ENCODE data around the gene FLT3LG. TPM values are rescaled to one million over a fixed set of nuclear protein-coding genes. Genes with fewer than 3 reads are reported as not detected.
A peak's percentile ranks its signal among the peaks of the same experiment; 100 is the strongest.

Gene FLT3LG
- total RNA-seq, 2 donors from 2014 or later = 4.9 to 6.0 TPM

DNA sequence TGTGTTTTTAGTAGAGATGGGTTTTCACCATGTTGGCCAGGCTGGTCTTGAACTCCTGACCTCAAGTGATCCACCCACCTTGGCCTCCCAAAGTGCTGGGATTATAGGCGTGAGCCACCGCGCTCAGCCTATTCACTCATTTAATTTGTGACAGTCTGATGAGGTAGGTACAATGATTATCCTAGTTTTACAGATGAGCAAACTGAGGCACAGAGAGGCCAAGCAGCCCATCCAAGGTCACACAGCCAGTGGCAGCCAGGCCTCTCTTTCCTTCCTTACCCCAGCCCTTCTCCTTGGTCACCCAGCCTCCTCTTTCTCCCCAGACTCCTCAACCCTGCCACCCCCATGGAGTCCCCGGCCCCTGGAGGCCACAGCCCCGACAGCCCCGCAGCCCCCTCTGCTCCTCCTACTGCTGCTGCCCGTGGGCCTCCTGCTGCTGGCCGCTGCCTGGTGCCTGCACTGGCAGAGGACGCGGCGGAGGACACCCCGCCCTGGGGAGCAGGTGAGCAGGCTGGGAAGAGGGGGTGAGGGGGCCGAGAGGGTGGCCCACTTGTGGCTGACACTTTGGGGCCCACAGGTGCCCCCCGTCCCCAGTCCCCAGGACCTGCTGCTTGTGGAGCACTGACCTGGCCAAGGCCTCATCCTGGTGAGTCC, 6.1 kb downstream of the FLT3LG start:
- no peak for ATAC-seq
- DNase-seq = no peak

DNA sequence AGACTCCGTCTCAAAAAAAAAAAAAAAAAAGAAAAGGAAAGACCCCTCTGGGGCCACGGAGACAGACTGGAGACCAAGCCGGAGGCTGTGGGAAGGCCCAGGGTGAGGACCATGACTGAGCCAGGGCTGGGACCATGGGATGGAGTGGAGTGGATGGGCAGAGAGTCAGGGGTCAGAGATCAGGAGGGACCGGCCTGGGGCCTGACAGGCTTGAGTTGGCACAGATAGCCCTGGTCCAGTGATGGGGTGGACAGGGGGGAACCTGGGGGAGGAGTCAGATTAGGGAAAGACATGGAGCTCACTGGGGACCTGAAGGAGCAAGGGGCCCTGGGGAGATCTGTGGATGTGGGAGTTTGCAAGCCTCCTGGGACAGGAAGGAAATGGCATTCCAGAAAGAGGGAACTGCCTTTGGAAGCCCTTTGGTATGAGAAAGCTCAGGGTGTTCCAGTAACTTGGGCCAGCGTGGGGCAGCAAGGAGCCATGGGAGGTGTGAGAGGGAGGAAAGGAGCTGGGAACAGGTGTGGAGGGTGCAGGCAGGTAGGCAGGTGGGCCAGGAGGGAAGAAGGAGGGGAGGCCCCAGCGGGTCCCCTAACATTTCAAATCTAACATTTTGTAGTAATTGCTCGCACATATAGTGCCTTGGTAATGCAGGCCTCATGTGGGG, 7.1 kb downstream of the FLT3LG start:
- DNase-seq = no peak
- intact Hi-C loops (cut with DNase I) = no loop called here
- no peak for ATAC-seq

More for the DNA sequence above, 6.1 kb downstream of the FLT3LG start:
- intact Hi-C loops (cut with DNase I) = no loop called here

DNA sequence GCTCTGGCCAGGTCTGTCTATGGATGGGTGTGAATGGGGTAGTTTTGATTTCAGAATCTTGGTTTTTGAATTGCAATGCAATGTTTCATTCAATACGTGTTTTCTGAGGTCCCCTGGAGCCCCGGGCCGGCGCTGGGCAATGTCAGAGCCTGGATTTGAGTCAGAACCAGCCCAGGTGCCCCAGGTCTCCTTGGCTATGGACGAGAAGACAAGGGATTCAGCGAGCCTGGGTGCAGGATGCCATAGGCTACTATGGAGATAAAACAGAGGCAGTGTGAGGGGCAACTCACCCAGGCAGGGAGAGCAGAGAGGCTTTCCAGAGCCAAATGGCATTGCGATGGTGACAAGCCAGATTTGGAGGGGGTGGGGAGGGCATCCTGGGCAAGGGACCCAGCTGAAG, 12.2 kb downstream of the FLT3LG start:
- intact Hi-C loops (cut with DNase I) = no loop called here
- ATAC-seq = no peak
- DNase-seq = no peak

DNA sequence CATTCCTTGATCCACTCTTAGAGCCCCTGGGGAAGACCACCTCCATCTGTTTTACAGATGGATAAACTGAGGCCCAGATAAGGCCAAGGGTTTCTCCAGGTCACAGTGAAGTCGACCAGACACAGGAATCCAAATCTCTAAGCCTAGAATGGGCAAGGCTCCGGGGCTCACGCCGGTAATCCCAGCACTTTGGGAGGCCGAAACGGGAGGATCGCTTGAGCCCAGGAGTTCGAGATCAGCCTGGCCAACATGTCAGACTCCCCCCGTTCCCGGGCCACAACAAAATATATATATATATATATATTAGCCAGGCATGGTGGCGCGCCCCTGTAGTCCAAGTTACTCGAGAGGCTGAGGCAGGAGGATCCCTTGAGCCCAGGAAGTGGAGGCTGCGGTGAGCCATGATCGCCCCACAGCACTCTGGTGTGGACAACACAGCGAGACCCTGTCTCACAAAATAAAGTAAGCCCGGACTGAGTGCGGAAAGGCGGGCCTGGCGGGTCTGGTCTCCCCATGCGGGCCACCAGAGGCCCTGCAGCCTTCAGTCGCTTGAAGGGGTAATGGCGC, 12.8 kb downstream of the FLT3LG start:
- intact Hi-C loops (cut with DNase I) = no loop called here
- DNase-seq (no peak), ATAC-seq (no peak)

DNA sequence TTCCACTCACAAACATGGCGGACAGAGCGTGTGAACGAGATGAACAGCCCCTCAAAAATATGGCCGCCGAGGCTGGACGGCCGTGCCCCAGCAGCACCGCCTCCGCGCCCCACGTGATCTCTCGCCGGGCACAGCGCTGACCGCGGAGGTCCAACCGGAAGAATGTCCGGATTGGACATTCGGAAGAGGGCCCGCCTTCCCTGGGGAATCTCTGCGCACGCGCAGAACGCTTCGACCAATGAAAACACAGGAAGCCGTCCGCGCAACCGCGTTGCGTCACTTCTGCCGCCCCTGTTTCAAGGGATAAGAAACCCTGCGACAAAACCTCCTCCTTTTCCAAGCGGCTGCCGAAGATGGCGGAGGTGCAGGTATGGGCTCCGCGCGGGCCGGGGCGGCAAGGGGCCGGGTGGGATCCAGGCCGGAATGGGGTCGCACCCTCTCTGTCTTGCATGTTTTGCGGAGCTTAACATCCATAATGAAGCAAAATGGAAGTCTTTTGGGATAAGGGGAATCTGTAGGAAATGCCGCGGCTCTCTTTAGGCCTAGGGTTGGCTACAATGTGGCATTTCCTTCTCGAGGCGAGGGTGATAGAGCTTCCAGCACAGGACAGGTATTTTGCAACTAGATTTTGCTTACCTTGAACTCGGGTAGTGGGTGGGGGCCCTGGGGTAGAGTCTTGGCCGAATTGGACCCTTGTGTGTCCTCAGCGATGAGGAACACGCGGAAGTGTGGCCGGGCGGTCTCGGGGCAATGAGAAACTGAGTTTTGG, 13.4 kb downstream of the FLT3LG start, which contains the start of gene RPL13A:
RPL13A (plus strand) TSS at position 332 of the 769 bp plus-strand sequence; CDS start at position 354, 22 bp downstream.
- intact Hi-C loops (cut with DNase I) = no loop called here
- DNase-seq = peak; percentile 100
- peak; percentile 96 to 99 for ATAC-seq

DNA sequence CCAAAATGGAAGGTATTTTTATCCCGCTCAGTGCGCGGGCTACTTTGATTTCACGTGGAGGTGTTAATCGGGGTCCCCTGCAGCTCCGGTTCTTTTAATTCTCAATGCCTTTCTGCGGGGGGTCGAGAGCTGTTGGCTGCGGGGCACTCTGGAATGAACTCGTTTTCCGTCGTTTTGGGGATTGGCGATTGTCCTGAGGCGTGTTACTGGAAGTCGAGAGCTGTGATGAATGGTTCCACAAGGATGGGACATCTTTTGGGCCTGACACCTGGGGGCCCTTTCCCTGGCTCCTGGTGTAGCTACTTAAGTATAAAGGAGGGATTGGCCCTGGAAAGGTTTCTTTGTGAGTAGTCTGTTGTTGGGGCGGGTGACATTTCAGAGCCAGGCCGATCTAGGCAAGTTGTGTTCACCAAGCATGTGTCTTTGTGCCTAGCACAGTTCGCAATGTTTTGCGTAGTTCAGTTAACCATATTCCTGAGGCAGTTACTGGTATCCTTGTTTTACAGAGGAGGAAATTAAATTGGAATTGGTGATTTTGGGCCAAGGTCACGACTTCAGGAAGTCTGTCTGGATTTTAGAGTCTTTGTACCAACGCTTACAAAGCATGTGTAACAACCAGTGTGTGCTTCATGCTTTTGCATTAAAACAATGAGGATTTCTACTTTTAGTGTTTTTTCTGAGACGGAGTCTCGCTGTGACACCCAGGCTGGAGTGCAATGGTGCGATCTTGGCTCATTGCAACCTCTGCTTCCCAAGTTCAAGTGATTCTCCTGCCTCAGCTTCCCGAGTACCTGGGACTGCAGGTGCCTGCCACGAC, 14.2 kb downstream of the FLT3LG start:
- DNase-seq = no peak
- no peak for ATAC-seq
- intact Hi-C loops (cut with DNase I) = no loop called here

DNA sequence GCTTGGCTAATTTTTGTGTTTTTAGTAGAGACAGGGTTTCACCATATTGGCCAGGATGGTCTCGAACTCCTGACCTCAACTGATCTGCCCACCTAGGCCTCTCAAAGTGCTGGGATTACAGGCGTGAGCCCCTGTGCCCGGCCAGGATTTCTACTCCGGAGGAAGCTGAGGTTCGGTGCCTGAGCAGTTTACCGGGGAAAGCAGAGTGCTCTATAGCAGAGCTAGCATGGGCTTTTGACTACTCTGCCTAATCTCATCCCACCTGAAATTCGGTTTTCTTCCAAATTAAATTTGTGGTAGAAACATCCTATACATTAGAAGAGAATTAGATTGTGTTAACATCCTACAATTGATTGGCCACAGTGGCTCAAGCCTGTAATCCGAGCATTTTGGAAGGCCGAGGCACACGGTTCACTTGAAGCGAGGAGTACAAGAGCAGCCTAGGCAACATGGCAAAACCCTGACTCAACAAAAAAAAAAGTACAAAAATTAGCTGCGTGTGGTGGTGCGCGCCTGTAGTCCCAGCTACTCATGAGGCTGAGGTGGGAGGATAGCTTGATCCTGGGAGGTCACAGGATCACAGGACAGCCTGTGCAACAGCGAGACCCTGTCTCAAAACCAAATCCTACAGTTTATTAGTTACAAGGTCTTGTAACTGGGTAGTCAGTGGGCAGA, 15.0 kb downstream of the FLT3LG start:
- DNase-seq (no peak), ATAC-seq (no peak)
- intact Hi-C loops (cut with DNase I) = no loop called here

DNA sequence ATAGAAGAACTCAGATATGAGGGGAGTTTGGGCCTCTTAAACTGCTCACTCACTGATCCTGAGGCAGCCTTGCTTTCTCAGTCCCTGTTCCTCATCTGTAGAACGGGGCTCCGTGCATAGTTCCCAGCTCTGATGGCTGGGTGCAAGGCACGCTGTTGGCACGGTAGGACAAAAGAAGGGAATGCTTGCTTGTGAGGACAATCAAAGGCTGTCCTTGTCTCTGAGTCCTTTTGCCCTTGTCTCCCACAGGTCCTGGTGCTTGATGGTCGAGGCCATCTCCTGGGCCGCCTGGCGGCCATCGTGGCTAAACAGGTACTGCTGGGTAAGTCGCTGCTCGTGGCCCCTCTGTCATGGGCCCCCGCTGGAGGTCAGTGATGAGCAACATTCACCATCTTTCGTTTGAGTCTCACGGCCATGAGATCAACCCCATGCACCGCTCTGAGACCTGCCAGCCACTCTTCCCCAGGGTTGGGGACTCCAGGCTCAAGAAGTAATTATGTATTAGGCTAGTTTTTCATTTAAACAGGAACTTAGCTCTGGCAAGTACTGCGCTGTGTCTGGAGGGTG, 15.7 kb downstream of the FLT3LG start:
- no peak for ATAC-seq
- intact Hi-C loops (cut with DNase I) = no loop called here
- DNase-seq = no peak

DNA sequence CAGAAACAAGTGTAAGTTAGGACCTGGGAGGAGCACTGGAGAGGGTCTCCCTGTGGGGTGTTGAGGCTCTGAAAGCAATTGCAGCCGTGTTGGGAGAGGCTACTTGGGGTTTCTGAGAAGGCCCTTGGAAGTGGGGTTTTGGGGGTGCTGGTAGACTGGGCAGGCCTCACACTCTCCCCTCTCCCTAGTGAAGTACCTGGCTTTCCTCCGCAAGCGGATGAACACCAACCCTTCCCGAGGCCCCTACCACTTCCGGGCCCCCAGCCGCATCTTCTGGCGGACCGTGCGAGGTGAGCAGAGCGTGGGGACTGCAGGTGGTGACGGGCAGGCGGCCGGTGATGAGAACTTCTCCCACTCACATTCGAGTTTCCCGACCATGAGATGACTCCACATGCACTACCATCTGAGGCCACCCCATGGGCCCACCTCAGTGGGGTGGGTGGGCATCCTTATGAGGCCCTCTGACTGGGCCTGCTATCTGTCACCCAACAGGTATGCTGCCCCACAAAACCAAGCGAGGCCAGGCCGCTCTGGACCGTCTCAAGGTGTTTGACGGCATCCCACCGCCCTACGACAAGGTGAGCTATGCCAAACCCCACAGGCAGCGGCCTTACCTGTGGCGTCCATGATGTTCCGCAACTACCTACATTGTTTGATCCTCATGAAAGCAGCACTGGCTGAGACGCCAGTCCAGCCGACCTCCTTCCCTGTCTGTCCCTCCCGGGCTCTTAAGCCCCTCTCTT, 16.4 kb downstream of the FLT3LG start:
- intact Hi-C loops (cut with DNase I) = no loop called here
- DNase-seq = no peak
- ATAC-seq = no peak

DNA sequence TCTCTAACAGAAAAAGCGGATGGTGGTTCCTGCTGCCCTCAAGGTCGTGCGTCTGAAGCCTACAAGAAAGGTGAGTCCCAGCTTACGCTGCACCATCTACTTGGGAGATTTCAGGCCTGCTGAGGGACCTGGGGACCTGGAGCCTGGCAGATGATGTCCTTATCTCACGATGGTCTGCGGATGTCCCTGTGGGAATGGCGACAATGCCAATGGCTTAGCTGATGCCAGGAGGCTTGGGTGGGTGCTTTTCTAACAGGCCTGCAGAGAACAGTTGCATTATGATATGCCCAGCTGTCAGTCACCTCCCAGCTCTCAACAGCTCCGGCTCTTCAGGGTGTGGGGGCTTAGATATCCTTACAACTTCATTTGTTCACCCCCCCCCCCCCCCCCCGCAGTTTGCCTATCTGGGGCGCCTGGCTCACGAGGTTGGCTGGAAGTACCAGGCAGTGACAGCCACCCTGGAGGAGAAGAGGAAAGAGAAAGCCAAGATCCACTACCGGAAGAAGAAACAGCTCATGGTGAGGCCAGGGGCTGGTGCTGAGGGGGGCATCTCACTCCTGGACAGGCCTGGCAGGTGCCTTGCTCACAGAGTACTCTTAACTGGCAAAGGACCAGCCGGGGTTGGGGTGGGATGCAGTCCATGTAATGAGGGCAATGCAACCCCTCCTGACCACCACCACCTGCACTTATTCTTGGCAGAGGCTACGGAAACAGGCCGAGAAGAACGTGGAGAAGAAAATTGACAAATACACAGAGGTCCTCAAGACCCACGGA, 17.2 kb downstream of the FLT3LG start:
- DNase-seq = peak; percentile 24
- ATAC-seq = no peak
- intact Hi-C loops (cut with DNase I) = no loop called here

DNA sequence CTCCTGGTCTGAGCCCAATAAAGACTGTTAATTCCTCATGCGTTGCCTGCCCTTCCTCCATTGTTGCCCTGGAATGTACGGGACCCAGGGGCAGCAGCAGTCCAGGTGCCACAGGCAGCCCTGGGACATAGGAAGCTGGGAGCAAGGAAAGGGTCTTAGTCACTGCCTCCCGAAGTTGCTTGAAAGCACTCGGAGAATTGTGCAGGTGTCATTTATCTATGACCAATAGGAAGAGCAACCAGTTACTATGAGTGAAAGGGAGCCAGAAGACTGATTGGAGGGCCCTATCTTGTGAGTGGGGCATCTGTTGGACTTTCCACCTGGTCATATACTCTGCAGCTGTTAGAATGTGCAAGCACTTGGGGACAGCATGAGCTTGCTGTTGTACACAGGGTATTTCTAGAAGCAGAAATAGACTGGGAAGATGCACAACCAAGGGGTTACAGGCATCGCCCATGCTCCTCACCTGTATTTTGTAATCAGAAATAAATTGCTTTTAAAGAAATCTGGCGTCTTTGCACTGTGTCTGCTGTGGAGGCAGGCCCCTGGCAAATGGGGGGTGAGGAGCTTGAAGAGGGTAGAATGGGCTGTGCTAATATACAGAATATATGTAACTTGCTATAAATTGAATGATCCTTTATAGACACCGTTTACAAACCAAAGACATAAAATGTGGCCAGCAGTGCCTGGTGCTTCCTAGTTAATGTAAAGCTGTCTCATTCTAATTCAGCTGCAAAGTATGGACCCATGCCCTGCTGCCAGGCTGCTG, 18.0 kb downstream of the FLT3LG start:
- no peak for DNase-seq
- no peak for ATAC-seq
- intact Hi-C loops (cut with DNase I) = no loop called here

DNA sequence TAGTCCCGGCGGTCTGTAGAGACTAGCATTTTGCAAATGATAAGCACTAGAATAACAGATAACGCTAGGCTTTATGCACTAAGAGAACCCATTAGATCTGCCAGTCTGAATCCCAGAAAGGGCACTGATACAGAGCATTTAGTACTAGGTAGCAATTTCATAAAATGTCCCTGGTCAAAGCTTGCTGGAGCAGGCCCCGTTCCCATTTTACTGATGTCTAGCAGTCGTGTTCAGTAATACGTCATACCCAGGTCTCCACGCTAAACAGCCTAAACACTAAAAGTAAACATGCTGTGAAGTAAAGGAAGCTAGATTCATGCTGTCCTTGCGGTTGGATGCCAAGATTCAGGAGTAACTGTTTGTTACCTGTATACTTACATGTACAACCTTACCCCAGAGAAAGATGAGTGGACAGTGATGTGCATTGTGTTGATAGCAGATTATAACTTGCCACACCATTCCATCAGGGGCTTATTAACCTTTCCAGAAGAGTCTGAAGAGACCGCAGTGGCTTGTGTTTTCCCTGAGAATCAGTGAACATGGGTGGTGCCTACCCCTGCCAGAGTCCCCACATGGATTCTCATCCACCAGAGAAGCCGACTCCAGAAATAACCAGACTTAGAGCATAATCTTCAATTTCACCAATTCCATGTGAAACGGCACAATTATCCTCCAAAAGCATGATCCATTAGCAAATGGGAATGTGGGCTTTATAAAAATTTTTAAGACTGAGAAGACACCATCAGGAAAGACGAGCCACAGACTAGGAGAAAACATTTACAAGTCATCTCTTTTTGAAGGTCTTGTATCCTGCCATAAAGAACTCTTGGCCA, 18.8 kb downstream of the FLT3LG start:
- no peak for DNase-seq
- intact Hi-C loops (cut with DNase I) = no loop called here
- no peak for ATAC-seq

DNA sequence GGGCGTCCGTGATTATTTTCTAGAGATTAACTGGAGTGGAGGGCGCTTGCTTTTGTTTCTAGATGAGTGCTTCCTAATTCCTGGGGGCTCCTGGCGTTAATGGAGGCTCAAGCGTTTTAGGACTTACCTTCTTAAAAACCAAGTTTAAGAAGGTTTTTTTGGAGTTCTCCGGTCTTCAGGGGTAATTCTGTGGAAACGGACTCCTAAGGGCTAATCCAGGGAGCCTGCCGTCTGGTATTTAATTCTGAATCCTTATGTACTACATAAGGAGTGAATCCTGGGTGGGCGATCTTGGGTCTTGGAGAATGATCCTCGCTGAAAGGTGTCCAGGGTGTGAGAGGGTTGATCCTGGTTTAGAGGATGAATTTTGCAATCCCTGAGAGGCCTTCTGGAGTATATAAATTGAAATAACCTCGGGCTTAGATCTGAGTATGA, 22.6 kb downstream of the FLT3LG start:
- intact Hi-C loops (cut with DNase I) = loop anchor here in 1 of 2 donors (5.0 kb wide), 1 partner anchor 61 kb away; no protein-coding TSS in a partner anchor
- DNase-seq (no peak), ATAC-seq (no peak)

DNA sequence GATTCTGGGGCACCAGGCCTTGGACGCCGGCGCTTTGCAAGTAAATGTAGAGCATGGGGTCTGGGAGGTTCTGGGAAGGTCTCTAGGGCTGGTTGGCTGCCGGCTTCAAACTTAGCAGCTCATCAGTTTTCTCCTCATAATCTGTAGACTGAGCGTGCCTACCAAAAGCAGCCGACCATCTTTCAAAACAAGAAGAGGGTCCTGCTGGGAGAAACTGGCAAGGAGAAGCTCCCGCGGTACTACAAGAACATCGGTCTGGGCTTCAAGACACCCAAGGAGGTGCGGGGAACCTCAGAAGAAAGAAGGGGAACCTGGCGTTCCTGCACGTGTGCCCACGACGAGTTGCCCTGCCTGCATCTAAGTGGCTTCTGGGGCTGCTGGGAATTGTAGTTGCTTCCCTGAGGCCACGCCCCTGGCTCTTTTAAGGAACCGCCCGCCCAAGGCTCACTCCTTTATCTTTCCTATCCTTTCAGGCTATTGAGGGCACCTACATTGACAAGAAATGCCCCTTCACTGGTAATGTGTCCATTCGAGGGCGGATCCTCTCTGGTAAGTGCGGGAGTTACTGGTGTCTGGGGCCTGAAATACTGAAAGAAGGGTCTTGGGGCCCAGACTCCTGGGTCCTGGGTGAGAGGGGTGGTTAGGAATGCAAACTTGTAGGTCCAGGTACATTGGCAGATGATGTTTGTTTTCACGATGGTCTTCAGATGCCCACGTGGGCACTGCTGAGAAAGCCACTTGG, 23.2 kb downstream of the FLT3LG start:
- ATAC-seq = peak in 1 of 2 donors; percentile 23
- peak; percentile 77 for DNase-seq
- intact Hi-C loops (cut with DNase I) = loop anchor here in 1 of 2 donors (5.0 kb wide), 1 partner anchor 60 kb away; no protein-coding TSS in a partner anchor

All from left cardiac atrium (tissue), 4 donors.